HG03571 (cell line): ENCODE data around the gene ARHGEF1.
"Not testable (repeated sequence)": the region's sequence is repeated elsewhere in the genome, so short reads cannot be mapped to it uniquely, and the experiment has no call there.

ENCODE experiments used
- ATAC-seq: cut with Tn5 transposase; IDR thresholded peaks from one replicate; pipeline ENCODE4 v1.9.1; 2021; ENCODE audit not compliant: unreplicated experiment

Gene ARHGEF1

DNA sequence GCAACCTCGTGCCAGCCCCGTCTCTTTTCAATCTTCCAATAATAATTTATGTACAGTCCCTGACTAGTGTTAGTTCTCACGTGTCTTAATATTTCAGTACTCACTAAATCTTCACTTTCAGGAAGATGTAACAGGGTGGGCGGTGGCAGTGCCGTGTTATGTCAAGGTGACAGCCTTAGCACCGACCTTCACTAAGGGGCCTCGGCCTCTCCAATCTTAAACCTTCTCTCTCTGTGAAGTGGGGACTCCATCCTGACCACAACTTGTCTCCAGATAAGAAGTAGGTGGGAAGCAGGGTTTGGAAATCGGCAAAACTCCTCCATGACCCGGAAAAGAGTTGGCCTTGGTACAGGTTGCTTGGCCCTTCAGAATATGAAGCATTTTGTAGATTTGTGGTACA lies 21.1 kb upstream of the ARHGEF1 start:
- no peak for ATAC-seq

DNA sequence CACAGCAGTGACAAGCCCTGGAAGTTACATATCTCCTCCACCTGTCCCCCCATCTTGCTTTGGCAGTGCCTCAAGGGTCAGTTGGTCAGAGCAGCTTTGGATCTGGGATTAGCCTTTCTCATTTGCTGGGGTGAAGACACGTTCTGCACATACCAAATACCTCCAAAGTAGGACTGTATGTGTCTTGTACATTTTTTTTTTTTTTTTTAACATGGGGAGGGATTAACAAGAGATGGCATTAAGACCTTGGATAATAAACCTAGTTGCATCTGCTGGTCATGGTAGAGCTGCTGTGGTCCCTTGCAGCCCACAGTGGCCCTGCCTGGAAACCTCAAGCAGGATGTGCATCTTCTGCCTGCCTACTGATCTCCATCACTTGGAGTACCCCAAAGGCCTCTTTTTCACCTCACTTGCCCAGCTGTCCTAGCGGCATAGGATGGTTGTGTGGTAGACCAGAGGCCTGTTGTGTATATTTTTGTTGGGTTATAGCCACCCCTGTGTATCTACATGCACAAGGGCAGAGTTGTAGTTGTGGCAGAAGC lies 20.5 kb upstream of the ARHGEF1 start:
- no peak for ATAC-seq

DNA sequence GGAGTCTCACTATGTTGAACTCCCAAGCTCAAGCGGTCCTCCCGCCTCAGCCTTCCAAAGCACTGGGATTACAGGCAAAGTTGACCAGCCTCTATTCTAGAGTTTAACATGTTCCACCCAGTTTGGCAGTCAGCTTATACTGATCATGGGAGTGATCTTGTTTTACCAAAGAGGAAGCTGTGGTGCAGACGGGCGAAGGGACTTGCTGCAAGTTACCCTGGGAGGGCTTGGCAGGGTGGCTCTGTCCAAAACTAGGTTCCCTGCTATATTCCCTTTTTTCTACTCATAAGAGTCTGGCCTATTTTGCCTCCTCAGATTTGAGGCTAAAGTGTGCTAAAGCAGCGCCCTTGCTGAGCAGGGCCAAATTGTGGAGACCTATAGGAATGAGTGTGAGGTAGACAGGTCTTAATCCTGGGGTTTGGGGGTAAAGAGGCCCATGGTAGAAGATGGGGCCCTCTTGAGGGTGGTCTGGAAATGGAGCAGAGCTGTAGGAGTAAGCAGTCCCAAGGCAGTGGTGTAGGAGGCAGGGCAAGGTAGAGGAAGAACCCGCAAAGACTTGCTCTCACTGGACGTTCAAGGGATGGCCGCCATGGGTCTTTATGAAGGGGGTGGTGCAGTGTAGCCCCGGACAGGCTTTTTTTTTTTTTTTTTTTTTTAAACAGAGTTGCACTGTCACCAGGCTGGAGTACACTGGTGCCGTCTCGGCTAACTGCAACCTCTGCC lies 19.6 kb upstream of the ARHGEF1 start:
- no peak for ATAC-seq

DNA sequence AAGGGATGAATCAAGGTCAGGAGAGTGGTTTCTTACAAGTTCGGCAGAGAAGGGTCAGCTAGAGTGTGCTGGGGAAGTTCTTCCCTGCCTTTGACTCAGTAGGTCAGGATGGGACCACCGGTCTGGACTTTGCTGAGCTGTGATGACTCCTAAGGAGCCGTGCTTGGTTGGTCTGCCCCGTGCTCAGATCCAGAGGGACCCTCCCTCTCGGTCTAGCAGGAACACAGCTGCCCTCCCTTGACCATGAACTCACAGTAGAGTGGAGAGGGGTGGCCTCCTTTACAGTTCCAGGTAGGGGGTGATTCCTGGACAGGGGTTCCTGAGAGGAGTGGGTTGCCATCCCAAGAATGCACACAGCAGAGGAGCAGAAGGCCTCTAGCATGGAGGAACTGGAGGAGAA lies 18.6 kb upstream of the ARHGEF1 start:
- no peak for ATAC-seq

DNA sequence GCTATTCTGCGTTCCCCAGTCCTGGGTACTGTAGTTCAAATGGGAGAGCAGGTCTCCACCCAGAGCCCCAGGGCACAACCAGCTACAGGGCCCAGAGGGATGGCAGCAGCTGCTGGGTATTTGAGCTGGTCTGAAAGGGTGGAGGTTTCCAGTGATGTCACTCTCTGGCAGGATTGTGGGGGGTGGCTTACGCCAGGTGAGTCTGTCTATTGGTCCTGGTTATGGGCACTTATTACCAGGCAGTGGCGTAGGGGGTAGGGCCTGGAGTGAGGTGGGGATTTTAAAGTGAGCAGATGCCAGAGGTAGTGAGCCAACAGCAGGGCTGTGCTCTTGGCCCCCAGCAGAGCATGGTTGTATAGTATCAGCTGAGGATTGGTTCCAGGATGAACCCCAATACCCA lies 16.7 kb upstream of the ARHGEF1 start:
- no peak for ATAC-seq

DNA sequence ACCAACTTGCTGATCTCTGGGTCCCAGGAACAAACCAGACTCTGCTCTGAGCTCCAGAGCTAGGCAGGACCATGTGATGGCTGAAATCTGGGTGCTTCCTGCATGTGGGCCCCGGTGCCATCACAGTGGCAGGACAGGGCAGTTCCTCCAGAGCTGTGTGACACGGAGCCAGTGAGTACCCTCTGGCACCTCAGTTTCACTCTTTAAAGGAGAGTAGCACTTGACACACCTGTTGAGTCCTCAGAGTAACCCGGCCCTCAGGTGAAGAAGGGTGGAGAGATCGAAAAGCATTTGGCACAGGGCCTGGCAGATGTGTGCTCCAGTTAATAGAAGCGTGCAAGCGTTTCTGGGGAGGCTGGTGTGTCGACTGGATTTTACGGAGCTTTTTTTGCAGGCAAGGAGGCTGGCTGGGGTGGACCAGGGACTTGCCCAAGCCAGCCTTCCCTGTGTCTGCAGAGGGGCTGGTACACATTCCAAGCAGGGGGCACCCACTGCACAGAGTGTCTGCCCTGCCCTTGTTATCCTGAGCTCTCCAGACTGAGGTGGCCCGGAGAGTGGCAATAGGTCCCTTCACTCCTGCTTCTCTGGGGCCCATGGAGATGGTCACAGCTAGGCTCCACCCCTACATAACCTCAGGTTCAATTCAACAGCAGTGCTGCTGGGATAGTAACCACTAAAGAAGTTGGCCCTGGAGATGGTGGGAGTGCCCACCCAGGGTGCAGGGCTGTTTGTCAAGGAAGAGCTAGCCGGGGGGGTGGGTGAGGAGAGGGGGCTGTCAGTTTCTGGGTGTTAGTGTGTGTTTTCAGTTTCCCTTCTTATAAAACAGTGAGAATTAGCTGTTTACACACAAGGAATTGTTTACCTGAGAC lies 14.6 kb upstream of the ARHGEF1 start:
- no peak for ATAC-seq

DNA sequence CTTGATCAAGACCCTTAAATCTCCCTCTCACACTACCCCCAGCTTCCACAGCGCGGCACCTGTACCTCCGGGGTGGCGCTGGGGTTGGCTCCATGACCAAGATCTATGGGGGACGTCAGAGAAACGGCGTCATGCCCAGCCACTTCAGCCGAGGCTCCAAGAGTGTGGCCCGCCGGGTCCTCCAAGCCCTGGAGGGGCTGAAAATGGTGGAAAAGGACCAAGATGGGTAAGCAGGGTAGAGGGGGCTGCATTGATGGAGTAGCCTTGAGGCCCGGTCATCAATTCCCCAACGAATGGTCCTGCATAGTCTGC lies 14.0 kb upstream of the ARHGEF1 start:
- no peak for ATAC-seq

DNA sequence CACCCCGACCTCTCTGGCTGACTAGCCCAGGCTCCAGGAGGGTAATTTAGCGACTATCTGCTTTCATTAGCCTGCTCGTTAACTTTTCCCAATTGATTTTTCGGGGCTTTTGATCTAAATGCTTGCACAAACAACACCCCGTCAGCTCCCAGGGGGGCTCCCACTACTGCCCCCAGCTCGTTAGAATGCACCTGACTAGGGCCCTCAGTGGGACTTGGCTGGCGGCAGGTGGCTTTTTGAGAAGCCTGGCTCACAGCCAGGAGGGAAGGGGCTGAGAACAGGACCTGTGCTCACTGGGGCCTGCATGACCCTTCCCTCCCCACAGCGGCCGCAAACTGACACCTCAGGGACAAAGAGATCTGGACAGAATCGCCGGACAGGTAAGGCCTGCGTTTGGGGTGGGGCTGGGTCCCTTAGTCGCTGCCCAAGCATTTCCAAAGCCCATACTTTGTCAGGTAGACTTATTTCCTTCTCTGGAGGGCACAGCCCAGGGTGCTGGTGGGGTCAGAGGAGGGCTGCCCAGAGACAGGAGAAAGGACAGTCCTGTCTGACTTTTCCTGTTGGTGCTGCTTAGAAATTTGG lies 13.5 kb upstream of the ARHGEF1 start:
- ATAC-seq, result no peak

DNA sequence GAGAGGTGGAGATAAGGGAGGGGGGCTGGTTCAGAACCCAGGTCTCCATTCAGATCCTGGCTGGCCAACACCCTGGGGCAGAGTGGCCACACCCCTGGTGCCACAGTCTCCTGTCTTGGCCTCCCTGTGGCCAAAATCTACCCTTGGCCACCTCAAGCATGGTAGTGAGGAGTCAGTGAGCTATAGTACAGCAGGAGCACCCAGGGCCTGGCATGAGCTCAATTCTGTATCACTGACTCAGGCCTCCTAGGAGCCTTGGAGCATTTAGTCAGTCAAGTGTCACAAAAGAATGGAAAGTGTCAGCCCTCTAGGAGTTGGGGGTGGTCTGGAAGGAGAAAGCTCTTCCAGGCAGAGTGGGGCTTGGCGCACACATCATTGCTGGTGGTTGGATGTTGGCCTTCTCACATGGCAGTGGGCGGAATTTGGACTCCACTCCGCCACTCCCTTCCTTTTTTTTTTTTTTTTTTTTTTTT lies 12.5 kb upstream of the ARHGEF1 start:
- no peak for ATAC-seq

DNA sequence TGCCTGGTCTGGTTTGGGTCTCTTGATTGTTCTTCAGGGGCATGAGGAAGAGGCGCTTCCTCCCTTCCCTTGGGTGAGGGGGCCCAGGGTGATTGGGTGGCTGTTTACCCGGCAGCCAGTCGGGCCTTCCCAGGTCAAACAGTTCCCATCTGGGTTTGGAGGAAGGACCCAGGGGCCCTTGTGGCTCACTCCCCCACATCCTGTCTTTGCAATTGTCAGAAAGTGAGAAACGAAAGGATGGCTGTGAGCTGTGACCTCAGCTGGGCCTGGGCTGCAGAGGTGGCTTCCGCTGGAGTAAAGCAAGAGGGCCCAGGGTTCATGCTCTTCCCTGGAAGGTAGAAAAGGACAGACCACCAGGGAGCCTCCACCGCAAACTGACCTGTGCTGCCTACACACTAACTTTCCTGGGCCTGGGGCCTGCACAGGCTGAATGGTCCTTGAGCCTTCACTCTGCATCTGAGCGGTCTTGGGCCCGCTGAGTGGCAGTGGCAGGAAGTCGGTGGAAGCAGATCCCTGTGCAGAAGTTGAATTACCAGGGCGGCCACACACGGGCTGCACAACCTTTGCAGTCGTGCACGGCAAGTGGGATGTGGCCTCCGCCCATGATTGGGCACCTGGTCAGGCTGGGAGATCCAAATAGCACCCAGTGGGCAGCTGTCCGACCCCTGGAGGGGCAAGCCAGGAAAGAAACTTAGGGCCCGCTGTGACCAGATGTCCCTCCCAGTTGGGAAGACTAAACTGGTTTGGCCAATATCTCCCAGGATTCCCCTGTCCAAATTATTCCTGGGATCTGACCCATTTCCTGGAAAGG lies 11.2 kb upstream of the ARHGEF1 start:
- peak; percentile 52 for ATAC-seq

DNA sequence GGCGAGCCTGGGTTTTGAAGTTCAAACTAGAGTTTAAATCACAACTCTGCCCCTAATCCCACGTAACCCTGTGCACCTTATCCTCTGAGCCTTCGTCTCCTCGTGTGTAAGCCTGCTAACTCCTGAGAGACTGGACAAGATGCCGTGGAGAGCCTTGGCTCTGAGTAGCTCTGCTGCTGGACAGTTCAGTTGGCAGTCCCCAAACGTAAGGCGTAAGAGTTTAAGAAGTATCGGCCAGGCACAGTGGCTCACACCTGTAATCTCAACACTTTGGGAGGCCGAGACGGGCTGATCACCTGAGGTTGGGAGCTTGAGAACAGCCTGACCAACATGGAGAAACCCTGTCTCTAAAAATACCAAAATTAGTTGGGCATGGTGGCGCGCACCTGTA lies 10.6 kb upstream of the ARHGEF1 start:
- no peak for ATAC-seq

DNA sequence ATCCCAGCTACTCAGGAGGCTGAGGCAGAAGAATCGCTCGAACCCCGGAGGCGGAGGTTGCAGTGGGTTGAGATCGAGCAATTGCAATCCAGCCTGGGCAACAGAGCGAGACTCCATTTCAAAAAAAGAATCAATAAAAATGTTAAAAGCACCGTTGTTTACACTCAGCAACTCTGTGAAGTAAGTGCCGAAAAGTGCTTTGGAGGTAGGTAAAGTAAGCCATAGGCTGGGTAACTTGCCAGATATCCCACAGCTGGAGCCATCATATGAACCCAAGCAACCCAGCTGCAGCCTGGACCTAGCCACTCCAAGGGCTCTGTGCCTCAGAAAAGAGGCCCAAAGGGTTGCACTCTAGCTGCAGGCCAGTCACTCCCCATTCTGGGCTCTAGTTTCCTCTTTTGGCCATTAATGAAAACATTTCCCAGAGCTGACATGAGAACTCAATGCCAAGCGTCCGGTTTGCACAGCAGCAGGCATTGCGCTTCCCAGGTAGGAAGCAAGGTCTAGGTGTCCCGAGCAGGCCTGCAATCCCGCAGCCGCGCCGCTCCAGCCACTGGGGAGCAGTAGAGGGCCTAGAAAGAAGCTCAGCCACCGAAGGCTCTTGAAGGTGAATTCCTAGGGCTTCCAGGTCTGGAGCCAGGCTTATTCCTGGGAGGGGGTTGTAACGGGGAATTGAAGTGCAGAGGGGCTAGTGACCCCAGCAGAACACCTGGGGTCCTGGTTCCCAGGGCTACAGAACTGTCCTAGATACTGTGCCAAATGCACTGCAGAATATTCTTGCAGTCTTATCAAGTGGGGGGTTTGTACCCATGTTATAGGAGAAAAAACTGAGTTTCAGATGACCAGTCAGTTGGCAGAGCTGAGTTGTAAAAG lies 10.0 kb upstream of the ARHGEF1 start:
- no peak for ATAC-seq

DNA sequence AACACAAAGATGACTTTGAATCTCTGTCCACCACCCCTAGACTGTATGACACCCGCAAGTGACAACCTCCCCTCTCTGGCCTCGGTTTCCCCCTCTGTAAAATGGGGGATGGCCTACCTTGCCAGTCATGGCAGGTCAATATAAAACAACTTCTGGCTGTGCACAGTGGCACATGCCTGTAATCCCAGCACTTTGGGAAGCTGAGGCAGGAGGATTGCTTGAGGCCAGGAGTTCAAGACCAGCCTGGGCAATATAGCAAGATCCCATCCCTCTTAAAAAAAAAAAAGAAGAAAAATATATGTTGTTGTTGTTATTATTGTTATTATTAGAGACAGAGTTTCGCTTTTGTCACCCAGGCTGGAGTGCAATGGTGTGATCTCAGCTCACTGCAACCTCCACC lies 7.0 kb upstream of the ARHGEF1 start:
- ATAC-seq, result not testable (repeated sequence)

DNA sequence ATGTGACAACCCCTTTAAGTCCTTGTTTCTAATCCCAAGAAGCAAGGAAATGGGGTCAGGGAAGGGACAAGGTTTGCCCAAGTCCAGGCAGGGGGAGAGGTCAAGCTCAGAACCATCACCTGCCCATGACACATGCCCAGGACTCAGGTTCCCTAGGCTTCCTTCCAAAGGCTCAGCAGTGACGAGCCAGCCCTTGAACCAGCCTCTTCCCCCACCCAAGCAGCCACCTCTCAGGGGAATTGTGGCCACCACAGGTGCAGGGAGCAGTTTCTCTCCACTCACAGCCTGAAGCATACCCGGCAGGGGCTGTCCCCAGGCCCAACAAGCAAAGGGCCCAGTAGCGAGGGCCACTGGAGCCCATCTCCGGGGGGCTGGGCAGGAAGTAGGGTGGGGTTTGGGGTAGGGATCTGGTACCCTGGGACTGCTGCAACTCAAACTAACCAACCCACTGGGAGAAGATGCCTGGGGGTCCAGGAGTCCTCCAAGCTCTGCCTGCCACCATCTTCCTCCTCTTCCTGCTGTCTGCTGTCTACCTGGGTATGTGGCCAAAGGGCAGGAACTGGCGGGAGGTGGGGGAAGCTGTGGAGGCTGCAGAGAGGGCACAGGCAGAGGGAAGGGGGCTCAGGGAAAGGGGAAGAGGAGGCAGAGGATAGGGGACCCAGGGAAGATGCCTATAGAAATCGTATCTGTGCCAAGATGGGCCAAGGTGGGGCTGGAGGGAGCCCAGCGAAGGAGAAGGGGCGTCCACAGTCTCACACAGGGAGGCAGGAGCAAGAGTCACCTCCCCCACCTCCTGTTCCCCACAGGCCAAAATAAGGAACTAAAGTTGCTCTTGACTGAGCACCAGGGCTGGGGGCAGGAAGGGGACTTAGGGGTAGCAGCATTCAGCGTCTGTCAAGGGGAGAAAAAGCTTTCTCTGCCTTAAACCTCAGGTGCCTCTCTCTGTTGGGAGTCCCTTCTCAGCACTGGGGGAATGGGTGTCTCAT lies 5.8 kb upstream of the ARHGEF1 start, which contains the start of gene CD79A:
CD79A (plus strand) TSS at position 433 of the 986 bp plus-strand sequence; CDS start at position 459, 26 bp downstream.
- ATAC-seq, result peak; percentile 75

DNA sequence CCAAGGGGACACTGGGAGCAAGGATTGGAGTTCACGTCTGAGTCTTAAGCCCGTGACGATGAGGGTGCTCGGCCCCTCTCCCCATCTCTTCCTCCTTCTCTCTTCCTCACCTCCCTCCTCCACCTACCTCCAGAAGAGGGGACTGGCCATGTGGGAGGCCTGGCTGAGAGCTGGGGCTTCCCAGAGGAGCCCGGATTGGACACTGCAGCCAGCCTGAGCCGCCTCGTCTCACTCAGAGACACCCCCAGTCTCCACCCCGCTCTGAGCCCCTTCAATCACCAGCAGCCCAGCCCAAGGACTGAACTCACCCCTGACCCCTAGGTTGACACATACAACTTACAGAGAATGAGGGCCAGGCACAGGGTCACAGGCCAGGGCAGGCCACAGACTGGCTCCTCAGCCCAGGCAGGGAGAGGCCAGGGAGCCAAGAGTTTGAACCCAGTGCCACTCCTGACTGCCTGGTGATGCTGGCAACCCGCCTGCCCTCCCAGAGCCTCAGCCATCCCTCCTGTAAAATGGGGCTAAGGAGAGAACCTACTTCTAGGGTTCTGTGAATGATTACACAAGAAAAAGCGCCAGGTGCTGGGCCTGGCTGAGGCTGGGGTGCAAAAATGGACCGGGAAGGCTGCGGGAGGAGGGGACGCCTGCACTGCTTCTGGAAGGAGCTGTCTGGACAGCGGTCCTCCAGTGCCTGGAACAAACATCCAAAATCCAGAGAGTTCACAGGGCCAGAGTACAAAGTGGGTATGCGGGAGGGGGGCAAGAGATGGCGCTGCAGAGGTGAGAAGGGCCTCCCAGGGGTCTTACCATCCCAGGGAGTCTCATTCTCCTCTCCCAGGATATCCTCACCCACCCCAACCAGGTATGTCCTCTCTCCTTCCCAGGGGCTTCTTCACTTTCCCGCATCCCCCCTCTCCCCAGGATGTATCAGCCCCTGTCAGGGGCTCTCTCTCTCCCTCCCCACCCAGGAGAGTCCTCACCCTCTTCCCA lies 4.8 kb upstream of the ARHGEF1 start:
- ATAC-seq, result no peak

DNA sequence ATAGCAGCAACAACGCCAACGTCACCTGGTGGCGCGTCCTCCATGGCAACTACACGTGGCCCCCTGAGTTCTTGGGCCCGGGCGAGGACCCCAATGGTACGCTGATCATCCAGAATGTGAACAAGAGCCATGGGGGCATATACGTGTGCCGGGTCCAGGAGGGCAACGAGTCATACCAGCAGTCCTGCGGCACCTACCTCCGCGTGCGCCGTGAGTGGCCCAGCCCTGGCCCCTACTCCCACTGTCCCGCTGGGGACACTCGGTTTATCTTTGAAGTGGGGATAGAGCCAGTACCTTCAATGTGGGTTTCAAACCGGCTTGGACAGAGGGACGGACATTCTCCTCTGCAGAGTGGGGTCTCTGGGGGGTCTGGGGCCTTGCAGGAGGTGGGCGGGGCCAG lies 3.9 kb upstream of the ARHGEF1 start:
- ATAC-seq, result no peak

DNA sequence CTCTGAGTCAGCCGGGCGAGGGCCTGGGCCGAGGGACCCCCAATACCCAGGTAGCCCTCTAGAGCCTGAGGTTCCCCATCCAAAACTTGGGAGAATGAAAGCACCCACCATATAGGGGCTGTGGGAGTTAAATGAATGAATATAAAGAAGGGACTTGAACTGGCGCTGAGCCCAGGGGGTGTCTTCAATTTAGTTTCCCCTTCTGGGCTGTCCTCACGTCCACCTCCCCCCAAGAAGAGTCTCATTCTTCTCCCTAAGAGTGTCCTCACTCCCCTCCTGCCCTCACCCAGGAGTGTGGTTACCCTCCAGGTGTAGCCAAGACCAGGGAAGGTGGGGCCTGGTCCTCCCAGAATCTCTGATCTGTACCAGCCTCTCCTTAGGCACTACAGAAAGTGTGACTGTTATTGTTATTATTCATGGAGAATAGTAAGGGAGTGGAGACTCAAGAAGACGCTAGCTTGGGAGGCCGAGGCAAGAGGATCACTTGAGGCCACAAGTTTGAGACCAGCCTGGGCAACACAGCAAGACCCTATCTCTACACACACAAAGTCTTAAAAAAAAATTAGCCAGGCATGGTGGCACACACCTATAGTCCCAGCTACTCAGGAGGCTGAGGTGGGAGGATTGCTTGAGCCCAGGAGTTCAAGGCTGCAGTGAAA lies 3.2 kb upstream of the ARHGEF1 start:
- no peak for ATAC-seq
